Measurements from ENCODE around the gene INO80D.
A peak's percentile ranks its signal among the peaks of the same experiment; 100 is the strongest.

GRCh38 chr2:206084439-206084869, 1.5 kb downstream of the INO80D start:
- TF ChIP-seq CTCF (IDR thresholded peaks at IDR 0.05) (no peak), POLR2A (IDR thresholded peaks at IDR 0.05) (peak; percentile 23)

All from testis (tissue), 2 donors.